KMS-11 (cell line): Measurements from ENCODE around the gene MSMP.

Experiments used
- H2AFZ ChIP-seq: fragments of 200-600 bp; sonication (generic); 2 replicates; pipeline ENCODE4 v1.6.1; 2016; ENCODE audit warnings: antibody characterized with exemption, mixed run types, low read depth
- H3K27ac ChIP-seq: fragments of 200-600 bp; sonication (generic); 2 replicates; pipeline ENCODE4 v1.6.1; 2016; ENCODE audit warnings: mild to moderate bottlenecking, mixed run types
- H3K27me3 ChIP-seq: fragments of 200-600 bp; sonication (generic); 2 replicates; pipeline ENCODE4 v1.6.1; 2017; ENCODE audit warnings: mild to moderate bottlenecking, low read depth, mixed run types, moderate library complexity; ENCODE audit not compliant: insufficient read depth
- H3K36me3 ChIP-seq: fragments of 200-600 bp; sonication (generic); 2 replicates; pipeline ENCODE4 v1.6.1; 2017; ENCODE audit warnings: mild to moderate bottlenecking, mixed run types; ENCODE audit not compliant: insufficient read depth
- H3K4me1 ChIP-seq: fragments of 200-600 bp; sonication (generic); 2 replicates; pipeline ENCODE4 v1.6.1; 2016; ENCODE audit warnings: mild to moderate bottlenecking, low read depth, mixed run types; ENCODE audit not compliant: poor library complexity, severe bottlenecking
- H3K4me2 ChIP-seq: fragments of 200-600 bp; sonication (generic); 2 replicates; pipeline ENCODE4 v1.7.0; 2016; ENCODE audit warnings: mild to moderate bottlenecking, mixed run types
- H3K4me3 ChIP-seq: fragments of 200-600 bp; sonication (generic); IDR thresholded peaks from 2 replicates; pipeline ENCODE4 v1.6.1; 2017; ENCODE audit warnings: low read depth, low read length, mixed read lengths; ENCODE audit not compliant: insufficient read depth
- H3K79me2 ChIP-seq: fragments of 200-600 bp; sonication (generic); 2 replicates; pipeline ENCODE4 v1.6.1; 2016; ENCODE audit warnings: low read depth, mixed run types; ENCODE audit not compliant: insufficient read depth
- H3K9ac ChIP-seq: fragments of 200-600 bp; sonication (generic); 2 replicates; pipeline ENCODE4 v1.6.1; 2016; ENCODE audit warnings: mild to moderate bottlenecking, mixed run types
- H4K20me1 ChIP-seq: fragments of 200-600 bp; sonication (generic); 2 replicates; pipeline ENCODE4 v1.6.1; 2016; ENCODE audit warnings: mild to moderate bottlenecking, mixed run types; ENCODE audit not compliant: insufficient read depth
- CTCF ChIP-seq: fragments of 200-600 bp; sonication (generic); conservative IDR thresholded peaks from 2 replicates; pipeline ENCODE4 v1.6.1; 2017; ENCODE audit warnings: low read depth, mild to moderate bottlenecking, antibody characterized with exemption, low read length, moderate library complexity, mixed read lengths

Gene MSMP

GRCh38 chr9:35723426-35723825, 30.6 kb downstream of the MSMP start:
- Histone ChIP-seq H3K27me3 (no peaks in the 10 kb centered on the region), H3K4me2 (no peak overlapping the region), H3K4me1 (no peaks in the 10 kb centered on the region), H2AFZ (no peak overlapping the region), H3K4me3 (no peak overlapping the region), H3K27ac (no peak overlapping the region), H3K9ac (no peak overlapping the region), H3K36me3 (no peaks in the 10 kb centered on the region), H3K79me2 (peaks cover 16% of the 10 kb centered on the region; the same call in 1 of the 2 replicates), H4K20me1 (no peaks in the 10 kb centered on the region; the same call in none of the 2 replicates)
- TF ChIP-seq CTCF = no peak

- Histone ChIP-seq H3K4me2 (no peak overlapping the region), H3K4me3 (no peak overlapping the region), H3K27ac (no peak overlapping the region), H3K27me3 (no peaks in the 10 kb centered on the region), H3K36me3 (peaks cover 3% of the 10 kb centered on the region; the same call in 1 of the 2 replicates), H3K9ac (no peak overlapping the region), H3K79me2 (no peaks in the 10 kb centered on the region), H2AFZ (no peak overlapping the region), H3K4me1 (no peaks in the 10 kb centered on the region), H4K20me1 (no peaks in the 10 kb centered on the region)
- TF ChIP-seq CTCF = no peak
These were observed 34.5 kb downstream of the MSMP start for GRCh38 chr9:35719546-35719945.

- Histone ChIP-seq H3K27me3 (no peaks in the 10 kb centered on the region), H3K79me2 (no peaks in the 10 kb centered on the region), H2AFZ (no peak overlapping the region), H3K4me2 (no peak overlapping the region), H4K20me1 (no peaks in the 10 kb centered on the region), H3K27ac (no peak overlapping the region), H3K36me3 (peaks cover 3% of the 10 kb centered on the region; the same call in 1 of the 2 replicates), H3K9ac (no peak overlapping the region), H3K4me3 (no peak overlapping the region), H3K4me1 (no peaks in the 10 kb centered on the region)
- TF ChIP-seq CTCF = no peak
These were observed 35.2 kb downstream of the MSMP start for GRCh38 chr9:35718721-35719511.

- no peaks in the 10 kb centered on the region for H3K27me3 ChIP-seq
- H3K36me3 ChIP-seq = peaks cover 3% of the 10 kb centered on the region; the same call in 1 of the 2 replicates
- no peak overlapping the region for H3K9ac ChIP-seq
- no peak overlapping the region for H3K4me3 ChIP-seq
- no peak for TF ChIP-seq CTCF
- H4K20me1 ChIP-seq = no peaks in the 10 kb centered on the region
- no peak overlapping the region for H2AFZ ChIP-seq
- H3K27ac ChIP-seq = no peak overlapping the region
- no peaks in the 10 kb centered on the region for H3K79me2 ChIP-seq
- H3K4me1 ChIP-seq = peaks cover 4% of the 10 kb centered on the region
- H3K4me2 ChIP-seq = no peak overlapping the region
These were observed 36.8 kb downstream of the MSMP start for GRCh38 chr9:35717132-35717870.
